Stimulated activated CD8-positive, alpha-beta memory T cell treated with anti-CD3 and anti-CD28 coated beads, Interleukin-12 subunit alpha, Interleukin-12 subunit beta, amount 100 ng/mL, for 24 hours (primary cell): ENCODE data around the gene MED22.
"Not testable (repeated sequence)": the region's sequence is repeated elsewhere in the genome, so short reads cannot be mapped to it uniquely, and the experiment has no call there.

ENCODE experiments used
- DNase-seq: peaks from one replicate; pipeline ENCODE4 v3.0.0-alpha.2; 2020; ENCODE audit errors: extremely low read depth

MED22 gene

DNA sequence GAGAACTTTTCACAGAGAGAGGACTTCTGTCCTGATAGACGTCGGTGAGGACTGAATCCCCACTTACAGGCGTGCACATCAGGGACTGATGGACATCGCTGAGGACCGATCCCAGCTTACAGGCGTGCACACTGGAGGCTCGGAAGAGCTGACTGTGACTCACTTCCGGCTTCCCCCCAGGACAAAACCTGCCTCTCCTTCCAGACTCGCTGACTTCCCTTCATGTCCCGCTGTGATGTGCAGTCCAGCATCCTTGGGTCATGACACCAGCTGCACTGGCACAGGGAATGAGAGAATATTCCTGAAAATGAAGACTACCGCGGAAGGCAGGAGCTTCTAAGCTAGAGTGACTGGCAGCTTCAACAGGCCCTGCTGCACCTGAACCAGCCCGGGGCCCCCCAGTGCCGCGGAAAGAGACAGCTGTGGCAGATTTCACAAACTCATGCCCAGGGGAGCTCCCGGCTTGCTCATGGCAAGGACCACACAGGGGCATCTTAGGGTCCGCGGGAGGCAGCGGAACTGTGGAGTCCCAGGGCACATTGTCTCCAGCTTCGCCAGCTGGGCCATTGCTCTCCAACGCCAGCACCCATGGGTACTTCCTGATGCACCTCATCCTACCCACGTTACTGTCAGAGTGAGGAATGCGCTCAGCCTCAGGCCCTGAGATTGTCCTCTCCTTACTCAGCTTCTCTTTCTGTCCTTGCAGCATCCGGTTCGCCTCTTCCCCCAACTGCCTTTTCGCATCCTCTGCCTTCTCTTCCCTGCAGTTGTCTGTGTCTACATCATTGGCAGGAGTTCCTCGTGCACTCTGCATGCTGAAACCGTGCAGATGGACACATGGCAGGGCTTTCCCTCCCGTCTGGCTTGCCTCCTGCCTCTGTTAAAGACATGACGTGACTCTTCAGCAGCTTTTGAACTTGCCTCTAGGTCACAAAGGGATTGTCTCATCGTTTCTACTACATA lies 41.4 kb downstream of the MED22 start:
- DNase-seq, result no peak

DNA sequence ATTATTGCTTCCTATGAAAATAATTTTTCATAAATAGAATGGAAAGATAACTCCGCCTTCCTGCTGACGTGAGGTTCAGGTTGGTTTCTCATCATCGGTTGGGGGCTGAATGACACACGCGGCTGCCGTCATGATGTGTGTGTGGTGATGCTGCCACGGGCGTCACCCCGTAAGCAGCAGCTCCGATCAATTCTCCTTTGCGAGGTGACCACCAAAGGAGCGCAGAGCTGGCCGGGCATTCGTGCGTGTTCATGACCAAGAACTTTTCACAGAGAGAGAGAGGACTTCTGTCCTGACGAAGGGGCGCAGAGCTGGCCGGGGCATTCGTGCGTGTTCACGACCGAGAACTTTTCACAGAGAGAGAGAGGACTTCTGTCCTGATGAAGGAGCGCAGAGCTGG lies 42.2 kb downstream of the MED22 start:
- DNase-seq, result no peak

DNA sequence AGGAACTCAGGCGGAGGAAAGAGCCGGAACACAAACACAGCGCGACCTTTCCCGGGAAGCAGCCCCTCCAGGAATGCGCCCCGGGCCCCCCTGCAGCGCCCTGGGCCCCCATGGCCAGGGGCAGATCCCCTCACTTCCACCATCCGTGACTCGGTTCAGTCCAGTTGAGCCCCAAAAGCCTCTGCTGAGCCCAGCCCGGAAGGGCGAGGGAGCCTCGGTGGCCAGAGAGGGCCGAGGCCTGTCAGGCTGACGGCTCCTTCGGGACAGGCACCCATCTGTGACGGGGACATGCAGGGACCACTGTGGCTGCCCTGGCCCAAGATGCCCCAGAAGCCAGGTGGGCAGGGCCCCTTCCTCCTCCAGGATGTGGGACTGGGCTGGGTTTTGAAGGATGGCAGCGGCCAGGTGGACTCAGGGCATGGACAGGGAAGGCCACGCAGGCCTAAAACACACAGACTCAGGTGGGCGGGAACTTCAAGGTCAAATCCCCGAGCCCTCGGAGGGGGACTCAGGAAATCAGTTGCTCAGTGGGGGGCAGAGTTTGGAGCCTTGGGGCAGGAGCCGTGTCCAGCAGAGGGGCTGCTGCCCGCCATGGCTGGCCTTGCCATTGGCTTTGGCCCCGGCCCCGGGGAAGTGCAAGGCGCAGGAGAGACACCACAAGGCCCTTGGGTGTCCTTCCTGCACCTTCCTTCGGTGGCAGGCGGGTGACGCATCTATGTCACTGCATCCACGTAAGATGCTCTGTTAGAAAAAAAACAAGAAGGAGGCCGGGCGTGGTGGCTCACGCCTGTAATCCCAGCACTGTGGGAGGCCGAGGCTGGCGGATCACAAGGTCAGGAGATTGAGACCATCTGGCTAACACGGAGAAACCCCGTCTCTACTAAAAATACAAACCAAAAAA lies 43.2 kb downstream of the MED22 start:
- DNase-seq, result no peak

DNA sequence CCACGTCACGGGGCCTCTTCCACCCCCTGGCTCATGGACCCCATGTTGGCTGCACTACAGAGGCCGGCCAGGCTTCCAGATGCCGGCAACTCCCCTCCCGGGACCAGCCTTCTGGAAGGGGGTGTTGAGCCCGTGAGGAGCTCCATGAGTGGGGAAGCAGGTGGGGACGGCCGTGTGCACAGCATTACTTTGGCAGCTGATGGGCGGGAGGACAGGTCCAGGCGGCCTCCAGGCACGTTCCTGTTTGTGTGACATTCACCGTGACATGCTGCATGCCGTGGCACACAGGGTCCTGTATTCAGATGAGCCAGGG lies 43.8 kb downstream of the MED22 start:
- DNase-seq, result no peak

DNA sequence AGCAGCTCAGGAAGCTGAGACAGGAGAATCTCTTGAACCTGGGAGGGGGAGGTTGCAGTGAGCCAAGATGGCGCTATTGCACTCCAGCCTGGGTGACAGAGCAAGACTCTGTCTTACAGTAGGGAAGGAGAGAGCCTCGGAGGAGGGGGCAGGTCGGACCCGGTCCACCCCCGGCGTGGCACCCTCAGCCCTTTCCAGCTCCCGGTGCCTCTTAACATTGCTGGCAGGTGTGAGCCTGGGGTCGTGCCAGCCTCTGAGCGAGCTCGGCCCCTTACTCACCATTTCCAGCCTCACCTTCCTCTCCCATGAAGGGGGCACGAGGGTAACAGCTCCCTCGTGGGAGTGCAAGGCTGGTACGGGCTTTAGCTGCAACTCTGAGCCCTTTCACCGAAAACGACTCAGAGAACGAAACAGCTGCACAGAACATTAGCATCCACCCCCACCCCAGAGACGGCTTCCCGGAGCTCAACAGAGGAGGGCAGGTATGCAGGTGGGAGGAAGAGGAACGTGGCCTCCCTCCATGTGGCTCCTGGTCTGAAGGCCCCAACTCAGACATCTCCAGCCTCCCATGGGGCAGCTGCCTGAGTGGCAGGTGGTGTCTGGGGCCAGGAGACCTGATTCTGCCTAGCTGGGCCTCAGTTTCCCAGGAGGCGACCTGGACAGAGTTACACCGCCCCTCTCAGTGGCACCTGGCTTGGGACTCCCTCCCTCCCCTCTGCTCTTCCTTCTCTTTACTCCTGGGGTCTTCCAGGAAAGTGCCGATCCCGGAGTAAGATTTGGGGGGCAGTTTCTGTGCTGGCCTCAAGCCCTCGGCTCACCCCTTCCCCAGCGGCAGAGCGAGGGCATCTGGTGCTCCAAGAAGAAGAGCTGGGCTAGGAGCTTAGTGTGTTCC lies 44.4 kb downstream of the MED22 start:
- no peak for DNase-seq

DNA sequence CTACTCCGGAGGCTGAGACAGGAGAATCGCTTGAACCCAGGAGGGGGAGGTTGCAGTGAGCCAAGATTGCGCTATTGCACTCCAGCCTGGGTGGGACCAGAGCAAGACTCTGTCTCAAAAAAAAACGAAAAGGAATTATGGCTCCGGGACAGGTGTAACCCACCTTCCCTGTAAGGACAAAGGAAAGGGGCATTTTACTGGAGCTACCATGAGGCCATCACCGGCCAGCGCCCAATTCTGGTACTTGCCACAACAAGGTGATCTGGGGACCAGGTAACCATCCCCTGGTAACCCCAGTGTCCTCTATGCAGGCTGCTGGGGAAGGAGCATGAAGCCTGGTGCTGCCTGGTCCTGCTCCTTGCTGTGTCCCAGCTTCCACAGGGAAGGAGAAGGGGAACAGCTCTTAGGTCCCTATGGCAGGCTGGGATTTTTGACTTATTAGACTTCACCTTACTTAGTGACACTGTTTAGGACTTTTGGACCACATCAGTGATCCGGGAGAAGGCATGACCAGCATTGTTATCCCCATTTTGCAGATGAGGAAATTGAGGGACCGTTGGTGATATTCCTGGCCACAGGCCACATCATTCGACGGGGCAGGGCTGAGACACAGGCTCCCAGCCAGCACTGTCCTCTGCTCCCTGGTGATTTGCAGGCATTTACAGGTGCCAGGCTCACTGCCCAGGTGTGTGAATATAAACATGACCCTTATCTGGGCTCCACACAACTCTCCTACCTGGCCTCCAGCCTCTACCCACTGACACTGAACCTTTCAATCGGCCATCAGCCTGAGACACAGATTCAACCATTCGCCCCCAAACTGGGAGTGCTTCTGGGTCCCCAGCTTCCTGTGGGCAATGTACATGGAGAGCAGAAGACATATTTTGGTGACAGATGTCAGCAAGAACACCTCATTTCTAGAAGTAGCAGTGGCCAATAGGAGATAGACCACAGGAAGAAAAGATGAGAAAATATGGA lies 46.4 kb downstream of the MED22 start:
- DNase-seq, result no peak

DNA sequence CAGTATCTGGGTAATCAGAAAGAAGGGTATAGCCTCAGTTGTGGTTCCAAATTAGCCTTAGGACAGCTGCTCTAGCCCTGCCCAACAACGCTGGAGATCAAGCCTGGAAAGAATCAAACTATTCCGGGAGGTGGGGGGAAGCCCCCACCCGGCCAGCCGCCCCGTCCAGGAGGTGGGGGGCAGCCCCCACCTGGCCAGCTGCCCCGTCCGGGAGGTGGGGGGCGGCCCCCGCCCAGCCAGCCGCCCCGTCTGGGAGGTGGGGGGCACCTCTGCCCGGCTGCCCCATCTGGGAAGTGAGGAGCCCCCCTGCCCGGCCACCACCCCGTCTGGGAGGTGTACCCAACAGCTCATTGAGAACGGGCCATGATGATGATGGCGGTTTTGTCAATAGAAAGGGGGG lies 47.9 kb downstream of the MED22 start:
- DNase-seq, result not testable (repeated sequence)

DNA sequence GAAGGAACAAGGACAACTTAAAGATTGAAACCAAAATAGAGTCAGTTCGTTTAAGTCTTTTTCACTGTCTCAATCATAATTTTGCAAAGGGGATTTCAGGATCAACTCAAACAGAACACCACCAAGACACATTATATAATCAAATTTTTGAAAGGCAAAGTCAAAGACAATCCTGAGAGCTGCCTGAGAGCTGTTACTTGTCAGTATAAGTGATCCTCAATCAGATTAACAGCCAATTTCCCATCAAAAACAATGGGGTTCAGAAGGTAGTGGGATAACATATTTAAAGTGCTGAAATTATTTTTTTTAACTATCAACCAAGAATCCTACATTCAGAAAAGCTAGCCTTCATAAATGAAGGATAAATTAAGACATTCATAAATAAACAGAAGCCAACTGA lies 53.7 kb downstream of the MED22 start:
- DNase-seq, result no peak

DNA sequence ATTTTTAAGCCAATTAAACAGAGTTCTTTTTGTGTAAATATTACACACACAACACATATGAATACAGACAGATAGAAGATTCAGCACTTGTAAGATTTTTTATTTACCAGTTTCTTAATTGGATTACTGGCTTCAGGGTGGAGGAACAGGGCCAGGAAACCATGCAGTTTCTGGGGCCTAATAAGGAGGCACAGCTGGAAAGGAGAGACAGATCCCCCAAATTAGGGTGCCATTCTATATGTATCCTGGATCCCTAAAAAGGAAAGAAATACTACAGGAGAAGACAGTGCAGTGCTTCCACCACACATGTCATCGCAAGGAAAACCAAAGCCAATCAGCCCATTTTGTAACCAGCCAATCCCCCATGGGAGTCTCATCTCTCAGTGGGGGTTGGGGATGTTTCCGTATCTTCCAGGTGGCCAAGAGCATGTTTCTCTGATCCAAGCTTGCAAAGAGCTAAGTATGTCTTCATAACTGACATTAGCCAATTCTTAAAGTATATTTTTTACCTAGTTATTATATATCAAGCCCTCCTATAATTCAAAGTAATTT lies 57.1 kb downstream of the MED22 start:
- no peak for DNase-seq
